HUES48 (cell line): Measurements from ENCODE around the gene RENBP.

Experiments used
- H3K27ac ChIP-seq: one replicate; pipeline ENCODE4 v1.7.0; 2013; ENCODE audit warnings: low read depth, low read length, inconsistent platforms
- H3K27me3 ChIP-seq: 2 replicates; pipeline ENCODE4 v1.6.1; 2013; ENCODE audit warnings: mild to moderate bottlenecking, low read length; ENCODE audit not compliant: control insufficient read depth, insufficient read depth
- H3K36me3 ChIP-seq: 2 replicates; pipeline ENCODE4 v1.6.1; 2013; ENCODE audit warnings: low read length; ENCODE audit not compliant: control insufficient read depth, insufficient read depth
- H3K4me1 ChIP-seq: 2 replicates; pipeline ENCODE4 v1.6.1; 2013; ENCODE audit warnings: mild to moderate bottlenecking, low read length; ENCODE audit not compliant: control insufficient read depth, insufficient read depth
- H3K4me3 ChIP-seq: 2 replicates; pipeline ENCODE4 v1.5.1; 2013; ENCODE audit warnings: mild to moderate bottlenecking, low read depth, low read length
- H3K9ac ChIP-seq: 2 replicates; pipeline ENCODE4 v1.6.1; 2013; ENCODE audit warnings: mild to moderate bottlenecking, low read depth, low read length, moderate library complexity
- H3K9me3 ChIP-seq: 2 replicates; pipeline ENCODE4 v1.6.1; 2013; ENCODE audit warnings: low read length; ENCODE audit not compliant: control insufficient read depth, insufficient read depth

RENBP gene

GRCh38 chrX:153902385-153902784 is 42.1 kb downstream of the RENBP start:
- Histone ChIP-seq H3K9me3 (peaks cover 30% of the 10 kb centered on the region), H3K27ac (no peak overlapping the region), H3K4me3 (no peak overlapping the region), H3K27me3 (no peaks in the 10 kb centered on the region), H3K36me3 (no peaks in the 10 kb centered on the region), H3K9ac (no peak overlapping the region), H3K4me1 (no peaks in the 10 kb centered on the region)

GRCh38 chrX:153901753-153902140 is 42.7 kb downstream of the RENBP start:
- Histone ChIP-seq H3K4me3 (no peak overlapping the region), H3K9me3 (peaks cover 30% of the 10 kb centered on the region), H3K27ac (no peak overlapping the region), H3K9ac (no peak overlapping the region), H3K27me3 (no peaks in the 10 kb centered on the region), H3K36me3 (no peaks in the 10 kb centered on the region), H3K4me1 (no peaks in the 10 kb centered on the region)

GRCh38 chrX:153900831-153901752 is 43.4 kb downstream of the RENBP start:
- Histone ChIP-seq H3K9me3 (peaks cover 28% of the 10 kb centered on the region), H3K36me3 (no peaks in the 10 kb centered on the region), H3K4me3 (no peak overlapping the region), H3K27ac (no peak overlapping the region), H3K9ac (no peak overlapping the region), H3K4me1 (no peaks in the 10 kb centered on the region), H3K27me3 (no peaks in the 10 kb centered on the region)

GRCh38 chrX:153897899-153898298 is 46.5 kb downstream of the RENBP start:
- Histone ChIP-seq H3K4me3 (no peak overlapping the region), H3K36me3 (no peaks in the 10 kb centered on the region), H3K4me1 (no peaks in the 10 kb centered on the region), H3K9ac (no peak overlapping the region), H3K27me3 (no peaks in the 10 kb centered on the region), H3K9me3 (peaks cover 21% of the 10 kb centered on the region), H3K27ac (no peak overlapping the region)

- peaks cover 7% of the 10 kb centered on the region; the same call in 1 of the 2 replicates for H3K4me1 ChIP-seq
- no peak overlapping the region for H3K9ac ChIP-seq
- H3K36me3 ChIP-seq: no peaks in the 10 kb centered on the region
- no peak overlapping the region for H3K4me3 ChIP-seq
- no peak overlapping the region for H3K27ac ChIP-seq
- H3K9me3 ChIP-seq: peaks cover 40% of the 10 kb centered on the region
- H3K27me3 ChIP-seq: peaks cover 19% of the 10 kb centered on the region
These were observed 55.3 kb downstream of the RENBP start for GRCh38 chrX:153889123-153889522.

GRCh38 chrX:153888344-153888743 is 56.1 kb downstream of the RENBP start:
- no peak overlapping the region for H3K4me3 ChIP-seq
- H3K9ac ChIP-seq: no peak overlapping the region
- peaks cover 46% of the 10 kb centered on the region for H3K9me3 ChIP-seq
- peaks cover 15% of the 10 kb centered on the region; the same call in 1 of the 2 replicates for H3K4me1 ChIP-seq
- no peaks in the 10 kb centered on the region for H3K36me3 ChIP-seq
- H3K27me3 ChIP-seq: peaks cover 19% of the 10 kb centered on the region
- H3K27ac ChIP-seq: no peak overlapping the region

- H3K9ac ChIP-seq: no peak overlapping the region
- peaks cover 20% of the 10 kb centered on the region; the same call in 1 of the 2 replicates for H3K4me1 ChIP-seq
- H3K9me3 ChIP-seq: peaks cover 40% of the 10 kb centered on the region
- H3K27ac ChIP-seq: no peak overlapping the region
- H3K36me3 ChIP-seq: no peaks in the 10 kb centered on the region
- no peak overlapping the region for H3K4me3 ChIP-seq
- H3K27me3 ChIP-seq: peaks cover 19% of the 10 kb centered on the region
These were observed 57.1 kb downstream of the RENBP start for GRCh38 chrX:153887385-153887784.

- Histone ChIP-seq H3K36me3 (no peaks in the 10 kb centered on the region), H3K4me3 (peak overlapping the region; percentile 56), H3K27me3 (peaks cover 19% of the 10 kb centered on the region), H3K9ac (no peak overlapping the region), H3K4me1 (peaks cover 23% of the 10 kb centered on the region; the same call in 1 of the 2 replicates), H3K27ac (no peak overlapping the region), H3K9me3 (peaks cover 35% of the 10 kb centered on the region)
These were observed 57.5 kb downstream of the RENBP start for GRCh38 chrX:153886915-153887314.

- H3K36me3 ChIP-seq: no peaks in the 10 kb centered on the region
- H3K27ac ChIP-seq: no peak within 1 kb of the TSS
- peaks cover 33% of the 10 kb centered on the region for H3K9me3 ChIP-seq
- peak within 1 kb of the TSS; percentile 57 for H3K4me3 ChIP-seq
- H3K9ac ChIP-seq: no peak within 1 kb of the TSS; the same call in 1 of the 2 replicates
- H3K27me3 ChIP-seq: peaks cover 19% of the 10 kb centered on the region
- H3K4me1 ChIP-seq: peaks cover 23% of the 10 kb centered on the region; the same call in 1 of the 2 replicates
These were observed 58.2 kb downstream of the RENBP start, which contains the start of gene L1CAM for GRCh38 chrX:153885968-153886903. Gene L1CAM (minus strand): TSS chrX:153886173. CDS start chrX:153875836, 10,337 bp downstream.
